ENCODE data around the gene BTG2.

The BTG2 gene

GRCh38 chr1:203306965-203307541 is 1.7 kb downstream of the BTG2 start:
- Histone ChIP-seq H4K5ac (ENCODE audit: low read length) (no peak overlapping the region), H3K36me3 (ENCODE audit: control insufficient read depth, insufficient read depth, low read length) (no peaks in the 10 kb centered on the region), H3K4me1 (ENCODE audit: control insufficient read depth, low read depth, low read length) (peaks cover 23% of the 10 kb centered on the region), H3K79me1 (ENCODE audit: low read length) (no peaks in the 10 kb centered on the region), H2BK5ac (ENCODE audit: low read length) (no peak overlapping the region), H3K56ac (ENCODE audit: low read length) (peak overlapping the region; percentile 92), H3K4ac (ENCODE audit: low read depth, low read length) (no peak overlapping the region), H2BK15ac (replicated peaks; ENCODE audit: low read depth) (no peak overlapping the region), H3K18ac (ENCODE audit: low read length) (no peak overlapping the region), H2BK120ac (ENCODE audit: low read depth, low read length) (no peak overlapping the region), H3K4me3 (ENCODE audit: low read length) (no peak overlapping the region), H3K9ac (ENCODE audit: low read length) (peak overlapping the region; percentile 22), H2AK5ac (ENCODE audit: low read length) (no peak overlapping the region), H3K27me3 (ENCODE audit: insufficient read depth, low read length, poor library complexity) (no peaks in the 10 kb centered on the region), H3K27ac (ENCODE audit: low read depth, low read length) (no peak overlapping the region), H3K23ac (ENCODE audit: low read length) (no peak overlapping the region), H3K4me2 (ENCODE audit: low read length) (peak overlapping the region; percentile 16), H4K8ac (ENCODE audit: low read depth, low read length) (no peak overlapping the region), H3K79me2 (ENCODE audit: control insufficient read depth, insufficient read depth, low read length) (no peaks in the 10 kb centered on the region)
- no CpG with 5 or more reads among the region's 21 CpGs for WGBS (ENCODE audit: extremely low coverage, insufficient coverage, low lambda C conversion rate)
- peak; percentile 29 for DNase-seq

GRCh38 chr1:203307641-203308126 is 2.4 kb downstream of the BTG2 start:
- no peak overlapping the region for H3K27ac ChIP-seq (ENCODE audit: low read depth, low read length)
- H3K4me2 ChIP-seq (ENCODE audit: low read length): no peak overlapping the region
- peaks cover 23% of the 10 kb centered on the region for H3K4me1 ChIP-seq (ENCODE audit: control insufficient read depth, low read depth, low read length)
- H3K27me3 ChIP-seq (ENCODE audit: insufficient read depth, low read length, poor library complexity): no peaks in the 10 kb centered on the region
- H2BK15ac ChIP-seq (replicated peaks; ENCODE audit: low read depth): no peak overlapping the region
- no peak overlapping the region for H4K8ac ChIP-seq (ENCODE audit: low read depth, low read length)
- no peak overlapping the region for H2BK120ac ChIP-seq (ENCODE audit: low read depth, low read length)
- H3K9ac ChIP-seq (ENCODE audit: low read length): no peak overlapping the region
- H3K36me3 ChIP-seq (ENCODE audit: control insufficient read depth, insufficient read depth, low read length): no peaks in the 10 kb centered on the region
- WGBS (ENCODE audit: extremely low coverage, insufficient coverage, low lambda C conversion rate): no CpG with 5 or more reads among the region's 3 CpGs
- H3K79me1 ChIP-seq (ENCODE audit: low read length): no peaks in the 10 kb centered on the region
- no peak overlapping the region for H3K4me3 ChIP-seq (ENCODE audit: low read length)
- peak; percentile 49 for DNase-seq
- H3K23ac ChIP-seq (ENCODE audit: low read length): no peak overlapping the region
- H2BK5ac ChIP-seq (ENCODE audit: low read length): no peak overlapping the region
- H3K18ac ChIP-seq (ENCODE audit: low read length): no peak overlapping the region
- no peak overlapping the region for H4K5ac ChIP-seq (ENCODE audit: low read length)
- no peaks in the 10 kb centered on the region for H3K79me2 ChIP-seq (ENCODE audit: control insufficient read depth, insufficient read depth, low read length)
- no peak overlapping the region for H2AK5ac ChIP-seq (ENCODE audit: low read length)
- H3K4ac ChIP-seq (ENCODE audit: low read depth, low read length): no peak overlapping the region
- no peak overlapping the region for H3K56ac ChIP-seq (ENCODE audit: low read length)

- Histone ChIP-seq H2BK15ac (replicated peaks; ENCODE audit: low read depth) (no peak overlapping the region), H3K23ac (ENCODE audit: low read length) (no peak overlapping the region), H3K56ac (ENCODE audit: low read length) (peak overlapping the region; percentile 9), H3K18ac (ENCODE audit: low read length) (no peak overlapping the region), H3K27ac (ENCODE audit: low read depth, low read length) (no peak overlapping the region), H2BK120ac (ENCODE audit: low read depth, low read length) (no peak overlapping the region), H2AK5ac (ENCODE audit: low read length) (no peak overlapping the region), H3K36me3 (ENCODE audit: control insufficient read depth, insufficient read depth, low read length) (no peaks in the 10 kb centered on the region), H3K4ac (ENCODE audit: low read depth, low read length) (no peak overlapping the region), H4K8ac (ENCODE audit: low read depth, low read length) (no peak overlapping the region), H3K4me3 (ENCODE audit: low read length) (no peak overlapping the region), H3K79me1 (ENCODE audit: low read length) (no peaks in the 10 kb centered on the region), H3K9ac (ENCODE audit: low read length) (no peak overlapping the region), H2BK5ac (ENCODE audit: low read length) (no peak overlapping the region), H4K5ac (ENCODE audit: low read length) (no peak overlapping the region), H3K4me2 (ENCODE audit: low read length) (peak overlapping the region; percentile 11), H3K27me3 (ENCODE audit: insufficient read depth, low read length, poor library complexity) (no peaks in the 10 kb centered on the region), H3K79me2 (ENCODE audit: control insufficient read depth, insufficient read depth, low read length) (no peaks in the 10 kb centered on the region), H3K4me1 (ENCODE audit: control insufficient read depth, low read depth, low read length) (peaks cover 23% of the 10 kb centered on the region)
- WGBS (ENCODE audit: extremely low coverage, insufficient coverage, low lambda C conversion rate): no CpG with 5 or more reads among the region's 5 CpGs
- peak; percentile 30 for DNase-seq
These were observed 3.1 kb downstream of the BTG2 start for GRCh38 chr1:203308328-203308922.

- H3K36me3 ChIP-seq (ENCODE audit: control insufficient read depth, insufficient read depth, low read length): no peaks in the 10 kb centered on the region
- no CpG with 5 or more reads among the region's 1 CpG for WGBS (ENCODE audit: extremely low coverage, insufficient coverage, low lambda C conversion rate)
- H3K4ac ChIP-seq (ENCODE audit: low read depth, low read length): no peak overlapping the region
- peaks cover 23% of the 10 kb centered on the region for H3K4me1 ChIP-seq (ENCODE audit: control insufficient read depth, low read depth, low read length)
- H3K56ac ChIP-seq (ENCODE audit: low read length): peak overlapping the region; percentile 9
- no peak overlapping the region for H3K4me3 ChIP-seq (ENCODE audit: low read length)
- H2BK5ac ChIP-seq (ENCODE audit: low read length): no peak overlapping the region
- H3K79me1 ChIP-seq (ENCODE audit: low read length): no peaks in the 10 kb centered on the region
- no peak overlapping the region for H3K23ac ChIP-seq (ENCODE audit: low read length)
- H3K9ac ChIP-seq (ENCODE audit: low read length): no peak overlapping the region
- H4K5ac ChIP-seq (ENCODE audit: low read length): no peak overlapping the region
- H3K27me3 ChIP-seq (ENCODE audit: insufficient read depth, low read length, poor library complexity): no peaks in the 10 kb centered on the region
- no peaks in the 10 kb centered on the region for H3K79me2 ChIP-seq (ENCODE audit: control insufficient read depth, insufficient read depth, low read length)
- H2BK120ac ChIP-seq (ENCODE audit: low read depth, low read length): no peak overlapping the region
- H3K27ac ChIP-seq (ENCODE audit: low read depth, low read length): no peak overlapping the region
- no peak overlapping the region for H2BK15ac ChIP-seq (replicated peaks; ENCODE audit: low read depth)
- H4K8ac ChIP-seq (ENCODE audit: low read depth, low read length): no peak overlapping the region
- H3K4me2 ChIP-seq (ENCODE audit: low read length): no peak overlapping the region
- no peak for DNase-seq
- no peak overlapping the region for H3K18ac ChIP-seq (ENCODE audit: low read length)
- no peak overlapping the region for H2AK5ac ChIP-seq (ENCODE audit: low read length)
These were observed 3.6 kb downstream of the BTG2 start for GRCh38 chr1:203308923-203309331.

GRCh38 chr1:203311368-203312301 is 6.3 kb downstream of the BTG2 start:
- Histone ChIP-seq H3K79me1 (ENCODE audit: low read length) (no peaks in the 10 kb centered on the region), H3K36me3 (ENCODE audit: control insufficient read depth, insufficient read depth, low read length) (no peaks in the 10 kb centered on the region), H3K4me3 (ENCODE audit: low read length) (no peak overlapping the region), H2BK120ac (ENCODE audit: low read depth, low read length) (no peak overlapping the region), H4K5ac (ENCODE audit: low read length) (no peak overlapping the region), H2AK5ac (ENCODE audit: low read length) (no peak overlapping the region), H3K18ac (ENCODE audit: low read length) (no peak overlapping the region), H3K23ac (ENCODE audit: low read length) (no peak overlapping the region), H3K79me2 (ENCODE audit: control insufficient read depth, insufficient read depth, low read length) (no peaks in the 10 kb centered on the region), H3K4me2 (ENCODE audit: low read length) (no peak overlapping the region), H2BK5ac (ENCODE audit: low read length) (no peak overlapping the region), H3K4me1 (ENCODE audit: control insufficient read depth, low read depth, low read length) (peaks cover 18% of the 10 kb centered on the region), H3K27ac (ENCODE audit: low read depth, low read length) (no peak overlapping the region), H3K9ac (ENCODE audit: low read length) (no peak overlapping the region), H3K27me3 (ENCODE audit: insufficient read depth, low read length, poor library complexity) (no peaks in the 10 kb centered on the region), H4K8ac (ENCODE audit: low read depth, low read length) (no peak overlapping the region), H3K56ac (ENCODE audit: low read length) (no peak overlapping the region), H2BK15ac (replicated peaks; ENCODE audit: low read depth) (no peak overlapping the region), H3K4ac (ENCODE audit: low read depth, low read length) (no peak overlapping the region)
- no peak for DNase-seq
- no CpG with 5 or more reads among the region's 3 CpGs for WGBS (ENCODE audit: extremely low coverage, insufficient coverage, low lambda C conversion rate)

All from mesendoderm (in vitro differentiated cells).